SU-DHL-6 (cell line): ENCODE measurements around the gene PTPN6.
"Not testable (repeated sequence)": the region's sequence is repeated elsewhere in the genome, so short reads cannot be mapped to it uniquely, and the experiment has no call there.

Experiments used
- EZH2phosphoT487 ChIP-seq: fragments of 200-600 bp; sonication (generic), shearing (Covaris generic); conservative IDR thresholded peaks from 2 replicates; pipeline ENCODE4 v1.6.1; 2018; ENCODE audit warnings: mild to moderate bottlenecking, antibody characterized with exemption, low read length, moderate library complexity, mixed read lengths
- TF ChIP-seq, protein P1 (sequence below): fragments of 200-600 bp; sonication (generic); IDR thresholded peaks from one replicate; pipeline ENCODE4 v1.5.1; 2017; ENCODE audit warnings: antibody characterized with exemption, mild to moderate bottlenecking, low read length, moderate library complexity; ENCODE audit not compliant: insufficient read depth, poor library complexity, severe bottlenecking

DNA sequence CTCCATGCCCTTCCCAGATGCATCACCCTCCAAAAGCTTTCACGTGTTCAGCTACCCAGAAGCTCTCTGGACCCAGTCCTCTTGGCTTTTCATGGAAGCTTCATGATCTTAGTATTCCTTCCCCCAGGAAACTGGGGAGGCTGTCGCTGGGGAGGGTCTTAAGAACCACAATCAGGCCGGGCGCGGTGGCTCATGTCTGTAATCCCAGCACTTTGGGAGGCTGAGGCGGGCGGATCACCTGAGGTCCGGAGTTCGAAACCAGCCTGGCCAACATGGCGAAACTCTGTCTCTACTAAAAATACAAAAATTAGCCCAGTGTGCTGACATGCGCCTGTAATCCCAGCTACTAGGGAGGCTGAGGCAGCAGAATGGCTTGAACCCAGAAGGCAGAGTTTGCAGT, 43.0 kb upstream of the PTPN6 start:
- TF ChIP-seq, protein P1, sequence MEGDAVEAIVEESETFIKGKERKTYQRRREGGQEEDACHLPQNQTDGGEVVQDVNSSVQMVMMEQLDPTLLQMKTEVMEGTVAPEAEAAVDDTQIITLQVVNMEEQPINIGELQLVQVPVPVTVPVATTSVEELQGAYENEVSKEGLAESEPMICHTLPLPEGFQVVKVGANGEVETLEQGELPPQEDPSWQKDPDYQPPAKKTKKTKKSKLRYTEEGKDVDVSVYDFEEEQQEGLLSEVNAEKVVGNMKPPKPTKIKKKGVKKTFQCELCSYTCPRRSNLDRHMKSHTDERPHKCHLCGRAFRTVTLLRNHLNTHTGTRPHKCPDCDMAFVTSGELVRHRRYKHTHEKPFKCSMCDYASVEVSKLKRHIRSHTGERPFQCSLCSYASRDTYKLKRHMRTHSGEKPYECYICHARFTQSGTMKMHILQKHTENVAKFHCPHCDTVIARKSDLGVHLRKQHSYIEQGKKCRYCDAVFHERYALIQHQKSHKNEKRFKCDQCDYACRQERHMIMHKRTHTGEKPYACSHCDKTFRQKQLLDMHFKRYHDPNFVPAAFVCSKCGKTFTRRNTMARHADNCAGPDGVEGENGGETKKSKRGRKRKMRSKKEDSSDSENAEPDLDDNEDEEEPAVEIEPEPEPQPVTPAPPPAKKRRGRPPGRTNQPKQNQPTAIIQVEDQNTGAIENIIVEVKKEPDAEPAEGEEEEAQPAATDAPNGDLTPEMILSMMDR, result not testable (repeated sequence)
- not testable (repeated sequence) for TF ChIP-seq EZH2phosphoT487
